ENCODE data around the gene HRAS.
A peak's percentile ranks its signal among the peaks of the same experiment; 100 is the strongest.

Gene HRAS

DNA sequence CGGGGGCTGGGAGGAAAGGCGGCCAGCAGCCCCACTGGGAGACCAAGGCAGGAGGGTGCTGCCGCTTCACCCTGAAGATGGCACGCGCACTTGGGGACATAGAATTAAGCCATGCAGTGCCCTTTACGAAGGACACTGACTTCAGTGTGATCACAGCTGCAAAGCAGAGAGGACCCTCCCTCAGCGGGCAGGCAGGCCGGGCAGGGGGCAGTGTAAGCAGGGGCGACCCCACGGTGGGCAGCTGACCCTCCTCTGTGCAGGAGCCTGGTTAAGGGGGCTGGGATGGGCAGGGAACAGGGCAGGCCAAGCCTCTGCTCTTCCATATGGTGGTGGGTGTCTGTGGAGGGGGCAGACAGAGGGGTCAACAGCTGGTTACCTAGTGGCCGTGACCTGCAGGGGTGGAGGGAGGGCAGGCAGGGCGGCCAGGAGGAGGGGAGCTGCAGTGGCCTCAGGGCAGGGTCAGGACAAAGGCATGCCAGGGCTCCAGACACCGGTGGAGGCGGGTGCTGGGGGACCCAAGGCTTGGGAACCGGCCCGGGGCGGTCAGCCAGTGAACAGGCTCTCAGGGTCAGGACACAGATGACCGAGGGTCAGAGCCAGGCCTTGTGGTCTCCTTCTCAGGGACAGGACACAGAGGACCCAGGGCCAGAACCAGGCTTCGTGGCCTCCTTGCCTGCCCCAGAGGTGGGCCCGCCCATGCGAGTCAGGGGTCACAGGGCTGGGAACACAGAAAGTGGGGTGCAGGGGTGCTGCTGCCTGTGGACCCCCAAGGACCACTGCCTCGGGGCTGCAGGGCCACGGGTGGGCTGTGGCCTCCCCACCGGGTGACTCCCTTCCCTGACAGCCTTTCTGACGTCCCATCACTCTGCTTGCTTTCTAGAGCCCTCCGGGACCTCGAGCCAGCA lies 18.0 kb upstream of the HRAS start:
- DNase-seq (ENCODE audit: low read depth): no peak

DNA sequence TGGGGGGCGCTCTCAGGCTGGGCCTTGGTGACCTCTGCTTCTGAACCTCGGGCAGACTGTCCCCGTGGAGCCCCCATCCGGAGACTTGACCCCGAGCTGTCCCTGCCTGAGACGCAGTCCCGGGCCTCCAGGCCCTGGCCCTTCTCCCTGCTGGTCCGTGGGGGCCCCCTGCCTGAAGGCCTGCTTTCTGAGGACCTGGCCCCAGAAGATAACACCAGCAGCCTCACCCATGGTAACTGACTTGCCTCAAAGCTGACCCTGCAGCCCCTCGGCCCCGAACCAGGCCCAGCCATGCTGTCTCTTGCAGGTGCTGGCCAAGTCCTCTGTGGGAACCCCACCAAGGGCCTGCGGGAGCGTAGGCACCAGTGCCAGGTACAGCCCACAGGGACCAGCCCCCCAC lies 16.2 kb upstream of the HRAS start:
- DNase-seq (ENCODE audit: low read depth): no peak

GRCh38 chr11:551131-551530 lies 15.8 kb upstream of the HRAS start:
- no peak for DNase-seq (ENCODE audit: low read depth)

GRCh38 chr11:550746-551085 lies 15.3 kb upstream of the HRAS start:
- DNase-seq (ENCODE audit: low read depth): no peak

- DNase-seq (ENCODE audit: low read depth): no peak
Observed at GRCh38 chr11:550021-550745, 14.8 kb upstream of the HRAS start.

DNA sequence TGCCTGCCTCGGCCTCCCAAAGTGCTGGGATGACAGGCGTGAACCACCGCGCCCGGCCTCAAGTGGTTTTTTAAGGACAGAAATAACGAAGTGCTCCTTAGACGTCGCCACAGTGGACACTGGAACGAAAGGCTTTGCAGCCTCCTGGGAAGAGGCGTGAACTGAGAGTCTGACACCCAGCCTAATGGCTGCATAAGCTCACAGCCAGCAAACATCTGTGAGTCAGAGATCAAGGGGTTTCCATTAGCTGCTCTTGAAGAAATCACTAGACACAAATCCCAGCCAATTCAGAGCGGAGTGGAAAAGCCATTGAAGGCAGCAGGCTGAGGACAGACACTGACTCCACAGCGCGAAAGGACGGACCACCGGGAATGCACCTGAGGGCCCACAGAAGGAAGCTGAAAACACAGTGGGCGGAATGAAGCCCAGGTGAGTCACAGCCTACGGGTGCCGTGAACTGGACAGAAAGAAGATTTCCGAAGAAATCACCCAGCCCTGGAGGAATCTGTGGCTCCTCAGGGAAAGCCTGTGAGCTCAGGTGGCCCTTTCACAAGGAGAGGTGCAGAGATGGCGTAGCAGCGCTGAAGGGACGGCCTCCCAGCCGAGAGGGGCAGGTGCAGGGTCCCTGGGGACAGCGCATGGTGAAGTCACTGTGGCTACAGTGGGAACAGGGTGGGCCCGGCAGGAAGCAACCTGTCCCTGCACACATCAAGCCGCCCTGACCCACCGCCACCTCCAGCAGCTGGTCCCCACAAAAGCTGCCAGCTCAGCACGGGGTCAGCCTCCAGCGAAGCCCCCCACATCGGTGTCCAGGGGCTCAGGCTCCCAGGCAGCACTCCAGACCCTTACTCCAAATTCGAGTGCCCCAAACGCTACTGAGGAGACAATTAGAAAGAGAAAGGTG lies 13.6 kb upstream of the HRAS start:
- DNase-seq (ENCODE audit: low read depth): no peak

GRCh38 chr11:545171-545570 lies 9.8 kb upstream of the HRAS start:
- DNase-seq (ENCODE audit: low read depth): no peak

DNA sequence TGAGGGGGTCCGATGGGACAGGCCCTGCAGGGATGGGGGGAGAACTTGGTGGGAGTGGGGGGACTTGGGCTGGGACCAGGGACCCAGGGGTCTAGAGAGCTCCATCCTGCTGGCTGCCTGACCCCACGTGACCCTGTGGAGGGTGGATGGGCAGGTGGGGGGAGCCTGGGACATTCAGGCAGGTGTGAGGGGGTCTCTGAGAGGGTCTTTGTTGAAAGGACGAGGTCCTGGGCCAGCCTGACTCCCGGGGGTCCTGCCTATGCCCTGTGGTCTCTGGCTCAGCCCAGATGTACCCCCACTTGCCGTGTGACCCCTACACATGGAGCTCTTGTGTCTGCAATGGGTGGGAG lies 9.4 kb upstream of the HRAS start:
- no peak for DNase-seq (ENCODE audit: low read depth)

DNA sequence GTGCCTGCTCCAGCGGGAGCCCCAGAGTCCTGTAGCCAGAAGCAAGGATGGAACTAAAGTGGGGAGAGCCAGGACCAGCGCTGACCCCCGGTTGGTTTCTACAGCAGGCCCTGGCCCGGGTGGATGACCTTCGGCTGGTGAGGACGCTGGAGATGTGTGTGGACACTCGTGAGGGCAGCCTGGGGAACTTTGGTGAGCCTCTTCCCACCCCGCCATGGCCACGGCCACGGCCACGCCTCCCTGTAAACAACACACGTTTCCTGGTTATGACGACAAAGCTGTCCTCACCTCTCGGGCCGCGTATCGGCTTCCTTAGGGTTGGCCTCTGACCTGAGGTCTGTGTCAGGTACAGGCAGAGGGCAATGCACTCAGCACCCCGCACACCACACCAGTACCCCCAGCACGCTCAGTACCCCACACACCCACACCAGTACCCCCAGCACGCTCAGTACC lies 6.1 kb upstream of the HRAS start:
- no peak for DNase-seq (ENCODE audit: low read depth)

GRCh38 chr11:540583-541432 lies 5.4 kb upstream of the HRAS start:
- DNase-seq (ENCODE audit: low read depth): no peak

GRCh38 chr11:539971-540481 lies 4.7 kb upstream of the HRAS start:
- no peak for DNase-seq (ENCODE audit: low read depth)

GRCh38 chr11:538431-539051 lies 3.2 kb upstream of the HRAS start:
- DNase-seq (ENCODE audit: low read depth): no peak

GRCh38 chr11:537622-538430 lies 2.5 kb upstream of the HRAS start:
- no peak for DNase-seq (ENCODE audit: low read depth)

- peak; percentile 13 for DNase-seq (ENCODE audit: low read depth)
Observed at GRCh38 chr11:536841-537621, 1.7 kb upstream of the HRAS start, which contains the start of gene LRRC56. Gene LRRC56, plus strand, starts transcription at chr11:537527. Its CDS starts 3,158 bp downstream, at chr11:540685.

- DNase-seq (ENCODE audit: low read depth): no peak
Observed at GRCh38 chr11:535210-535518, 212 bp downstream of the HRAS start.

DNA sequence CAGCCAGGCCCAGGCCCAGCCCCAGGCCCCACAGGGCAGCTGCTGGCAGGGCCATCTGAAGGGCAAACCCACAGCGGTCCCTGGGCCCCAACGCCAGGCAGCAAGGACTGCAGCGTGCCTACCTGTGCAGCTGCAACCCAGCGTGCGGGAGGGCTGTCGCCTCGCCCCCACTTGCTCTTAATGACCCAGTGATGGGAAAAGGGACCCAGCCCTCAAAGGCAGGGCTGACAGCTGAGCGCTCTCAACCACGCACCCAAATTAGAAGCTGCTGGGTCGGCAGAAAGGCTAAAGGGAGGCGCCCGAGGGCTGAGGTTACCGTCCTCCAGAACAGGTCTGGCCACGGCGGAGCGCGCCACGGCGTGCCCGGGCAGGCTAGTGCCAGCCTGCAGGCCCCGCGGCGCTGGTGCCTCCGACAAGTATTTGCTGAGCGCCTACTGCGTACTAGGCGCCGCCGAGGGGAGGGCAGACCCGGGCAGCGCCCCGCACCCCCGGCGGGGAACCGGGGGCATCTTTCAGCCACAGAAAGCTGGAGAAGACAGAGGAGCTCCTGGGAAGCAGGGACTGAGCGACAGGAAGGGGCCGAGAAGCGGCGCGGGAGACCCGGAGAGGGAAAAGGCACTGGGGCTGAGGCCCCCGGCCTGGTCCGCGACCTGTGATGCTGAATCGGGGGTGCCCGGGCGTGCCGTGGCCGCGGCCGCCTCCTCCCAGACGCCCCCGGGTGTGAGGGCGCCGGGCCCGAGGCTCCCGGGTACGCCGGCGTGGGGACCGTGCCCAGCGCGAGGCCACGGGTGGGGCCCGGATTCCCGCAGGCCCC lies 773 bp downstream of the HRAS start:
- no peak for DNase-seq (ENCODE audit: low read depth)

GRCh38 chr11:533586-534395 lies 1.6 kb downstream of the HRAS start:
- DNase-seq (ENCODE audit: low read depth): no peak

All from non-pigmented ciliary epithelial cell (primary cell).